ENCODE measurements around the gene RAI1.

GRCh38 chr17:17786998-17787397, 105.7 kb downstream of the RAI1 start:
- no peak for TF ChIP-seq EZH2 (IDR thresholded peaks at IDR 0.05; ENCODE audit: low read depth, unreplicated experiment)
- TF ChIP-seq CTCF (conservative IDR thresholded peaks at IDR 0.05; ENCODE audit: low read depth in 2 of 2) = no peak
- no peak for TF ChIP-seq CREB1 (CRISPR knock-in tag; IDR thresholded peaks at IDR 0.05; ENCODE audit: low read depth)
- TF ChIP-seq ZNF114 (CRISPR knock-in tag; IDR thresholded peaks at IDR 0.05) = no peak
- no peak for TF ChIP-seq REST (IDR thresholded peaks at IDR 0.05; ENCODE audit: unreplicated experiment)

Measured in GM23338 (cell line).